GM21381 (cell line): ENCODE data around the gene ARHGEF16.

Experiments
- ATAC-seq: cut with Tn5 transposase; IDR thresholded peaks from one replicate; pipeline ENCODE4 v1.9.1; 2021; ENCODE audit warnings: mild to moderate bottlenecking, moderate library complexity; ENCODE audit not compliant: unreplicated experiment

The ARHGEF16 gene

DNA sequence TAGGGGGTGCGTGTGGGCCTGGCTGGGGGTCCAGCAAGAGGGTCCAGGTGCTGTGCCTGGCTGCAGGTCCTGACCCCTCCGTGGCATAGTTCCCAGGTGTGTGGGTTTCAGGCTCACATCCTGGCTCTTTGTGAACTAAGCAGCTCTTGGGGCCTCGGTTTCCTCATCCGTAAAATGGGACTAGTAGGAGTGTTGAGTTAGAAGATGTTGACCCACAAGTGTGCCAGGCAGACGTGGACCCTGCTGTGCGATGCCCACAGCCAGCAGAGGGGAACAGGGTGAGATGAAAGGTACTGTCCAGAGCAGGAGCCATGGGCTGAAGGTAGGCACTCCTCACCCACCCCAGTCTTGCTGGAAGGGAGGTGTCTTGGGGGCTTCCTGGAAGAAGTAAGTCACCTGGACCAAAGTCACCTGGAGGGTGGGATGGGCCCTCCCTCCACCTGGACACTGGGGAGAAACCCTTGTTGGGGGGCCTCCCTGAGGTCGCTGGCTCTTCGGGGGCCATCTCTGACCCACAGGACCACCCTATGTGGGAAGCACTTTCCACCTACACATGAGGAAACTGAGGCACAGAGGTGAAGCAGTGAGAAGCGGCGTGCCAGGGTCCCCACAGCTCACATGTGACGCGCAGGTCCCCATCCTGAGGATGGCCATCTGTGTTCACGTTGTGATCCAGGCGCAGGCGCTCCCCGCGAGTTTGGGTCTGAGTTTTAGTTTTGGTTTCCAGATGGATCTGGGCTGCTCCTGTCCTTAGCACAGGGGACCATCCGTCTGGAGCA lies 1.4 kb downstream of the ARHGEF16 start:
- no peak for ATAC-seq

DNA sequence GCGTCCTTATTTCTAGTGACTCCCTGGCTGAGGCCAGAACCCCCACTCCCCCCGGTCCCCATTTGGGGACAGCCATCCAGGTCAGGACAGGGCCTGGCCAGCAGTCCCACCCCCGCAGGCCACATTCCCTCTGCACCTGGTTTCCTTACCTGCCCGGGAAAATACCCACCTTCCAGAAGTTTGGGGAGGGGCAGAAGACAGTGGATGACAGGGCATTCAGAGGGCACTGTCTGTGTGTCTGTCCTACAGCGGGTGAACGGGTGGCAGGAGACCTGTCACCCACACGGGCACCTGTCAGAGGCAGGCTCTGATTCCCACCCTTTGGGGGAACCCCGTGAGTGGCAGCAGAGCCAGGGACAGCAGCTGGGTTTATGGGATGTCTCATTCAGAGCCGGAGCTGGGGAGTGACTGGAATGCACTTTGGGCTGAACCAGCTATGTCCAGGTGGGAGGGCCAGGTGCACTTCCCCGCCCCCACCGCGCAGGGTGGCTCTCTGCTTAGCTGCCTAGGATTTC lies 2.0 kb downstream of the ARHGEF16 start:
- ATAC-seq, result no peak

DNA sequence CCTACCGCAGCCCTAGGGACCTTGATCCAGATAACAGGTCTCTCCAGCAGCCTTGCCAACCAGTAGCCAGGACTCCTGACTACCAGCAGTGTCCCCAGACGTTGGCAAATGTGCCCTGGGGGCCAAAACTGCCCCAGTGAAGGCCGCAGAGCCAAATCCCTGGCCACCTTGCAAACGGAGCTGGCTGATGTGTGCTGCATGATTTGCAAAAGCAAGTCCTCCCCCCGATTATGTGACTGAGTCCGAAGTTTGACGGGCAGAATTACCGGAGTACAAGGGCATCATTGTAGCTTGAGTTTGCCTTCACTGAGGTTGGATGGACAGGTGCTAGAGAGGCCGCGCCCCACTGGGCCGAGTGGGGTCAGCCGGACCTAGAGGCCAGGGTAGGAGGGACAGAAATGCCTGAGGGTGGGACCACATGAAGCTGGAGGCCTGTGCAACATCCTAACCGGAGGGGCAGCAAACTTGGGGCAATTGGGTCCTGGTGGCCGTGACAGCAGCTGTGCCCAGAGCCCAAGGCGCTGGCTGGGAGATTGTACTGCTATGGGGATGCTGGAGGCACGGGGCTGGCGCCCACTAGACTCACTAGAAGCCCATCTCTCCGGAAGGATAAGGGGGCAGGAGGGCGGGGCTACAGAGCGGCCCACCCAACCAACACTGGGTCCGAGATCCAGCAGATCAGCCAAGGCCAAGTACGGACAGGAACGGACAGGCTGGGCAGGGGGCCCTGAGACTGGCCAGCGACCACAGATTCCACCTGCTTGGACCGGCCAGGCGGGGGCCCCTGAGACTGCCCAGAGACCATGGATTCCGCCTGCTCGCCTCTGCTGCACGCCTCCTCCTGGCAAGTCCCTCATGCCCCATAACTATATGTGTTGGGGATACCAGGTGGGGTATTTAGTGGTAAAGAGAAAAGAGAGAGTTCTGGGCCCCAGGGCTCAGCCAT lies 2.8 kb downstream of the ARHGEF16 start:
- ATAC-seq, result no peak

DNA sequence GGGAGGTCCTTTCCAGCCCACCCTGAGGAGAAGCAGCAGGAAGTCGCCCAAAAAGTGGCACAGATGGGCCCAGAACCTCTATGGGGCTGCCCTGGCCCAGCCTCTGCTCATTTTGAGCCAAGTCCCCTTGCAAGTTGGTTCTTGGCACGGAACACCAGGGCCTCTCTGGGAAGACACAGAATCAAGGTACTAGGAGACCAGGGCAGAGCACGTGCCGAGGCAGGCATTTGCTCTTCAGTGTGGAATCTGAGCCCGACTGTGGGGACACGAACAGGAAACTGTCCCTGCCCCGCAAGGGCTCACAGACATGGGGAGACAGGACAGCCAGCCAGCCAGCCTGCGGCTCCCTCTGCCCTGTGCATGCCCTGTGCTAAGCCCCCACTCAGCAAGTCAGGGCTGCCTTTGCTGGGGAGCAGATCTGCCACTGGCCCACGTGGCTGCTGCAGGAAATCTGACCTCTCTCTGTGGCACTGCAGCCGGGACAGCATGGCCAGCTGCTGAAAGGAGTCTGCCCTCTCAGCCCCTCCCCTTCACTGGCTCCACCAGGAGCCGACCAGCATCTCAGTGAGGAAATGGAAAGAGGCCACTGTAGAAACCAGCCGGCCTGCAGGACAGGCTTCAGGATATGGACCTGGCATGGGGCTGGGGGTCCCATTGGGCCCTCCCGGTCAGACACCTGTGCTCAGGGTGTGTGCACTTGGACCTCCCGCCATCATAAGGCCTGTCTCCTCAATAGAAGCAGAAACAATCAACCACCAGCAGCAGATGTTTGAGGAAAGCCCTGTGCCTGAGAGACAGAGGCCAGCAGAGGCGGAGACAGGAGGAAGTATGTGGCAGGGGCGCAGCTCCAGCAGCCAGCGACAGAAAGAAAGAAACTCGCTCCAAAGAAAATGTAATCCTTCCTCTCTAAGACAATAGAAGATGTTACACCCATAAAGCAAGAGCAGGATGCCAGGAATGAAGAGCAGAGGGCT lies 3.7 kb downstream of the ARHGEF16 start:
- no peak for ATAC-seq

DNA sequence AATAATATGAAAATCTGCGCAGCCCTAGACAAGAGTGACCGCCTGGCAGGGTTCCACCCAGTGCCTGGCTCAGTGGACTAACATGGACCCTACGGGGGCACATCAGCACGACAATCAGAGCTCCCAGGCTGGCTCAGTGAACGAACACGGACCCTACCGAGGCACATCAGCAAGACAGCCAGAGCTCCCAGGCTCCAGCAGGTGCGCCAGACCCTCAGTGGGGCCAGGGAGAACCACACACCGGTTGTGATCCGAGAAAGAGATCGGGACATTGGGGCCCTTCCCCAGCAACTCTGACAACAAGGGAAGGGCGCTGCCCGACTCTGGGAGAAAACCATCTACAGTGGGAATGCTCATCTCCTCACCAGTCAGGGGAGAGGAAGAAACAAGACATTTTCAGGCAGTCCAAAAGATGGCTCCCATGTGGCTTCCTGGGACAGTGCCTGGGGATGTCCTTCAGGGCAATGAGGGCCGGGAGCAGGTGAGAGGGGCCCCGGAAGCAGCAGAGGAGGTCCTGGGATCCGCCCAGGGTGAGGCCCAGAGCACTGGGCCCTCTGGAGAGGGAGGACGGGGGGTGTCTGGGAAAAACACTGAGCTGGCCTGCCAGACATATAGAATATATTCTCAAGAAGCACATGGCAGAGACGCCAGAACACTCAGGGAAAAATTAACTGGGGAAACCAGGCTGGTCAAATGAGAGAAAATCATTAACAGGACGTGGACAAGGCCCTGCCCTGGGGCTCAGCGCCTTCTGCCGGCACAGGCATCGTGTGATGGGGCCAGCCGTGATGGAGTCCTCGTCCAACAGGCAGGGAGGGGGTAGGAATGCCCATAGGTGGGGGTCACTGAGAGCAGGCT lies 4.8 kb downstream of the ARHGEF16 start:
- ATAC-seq, result no peak

DNA sequence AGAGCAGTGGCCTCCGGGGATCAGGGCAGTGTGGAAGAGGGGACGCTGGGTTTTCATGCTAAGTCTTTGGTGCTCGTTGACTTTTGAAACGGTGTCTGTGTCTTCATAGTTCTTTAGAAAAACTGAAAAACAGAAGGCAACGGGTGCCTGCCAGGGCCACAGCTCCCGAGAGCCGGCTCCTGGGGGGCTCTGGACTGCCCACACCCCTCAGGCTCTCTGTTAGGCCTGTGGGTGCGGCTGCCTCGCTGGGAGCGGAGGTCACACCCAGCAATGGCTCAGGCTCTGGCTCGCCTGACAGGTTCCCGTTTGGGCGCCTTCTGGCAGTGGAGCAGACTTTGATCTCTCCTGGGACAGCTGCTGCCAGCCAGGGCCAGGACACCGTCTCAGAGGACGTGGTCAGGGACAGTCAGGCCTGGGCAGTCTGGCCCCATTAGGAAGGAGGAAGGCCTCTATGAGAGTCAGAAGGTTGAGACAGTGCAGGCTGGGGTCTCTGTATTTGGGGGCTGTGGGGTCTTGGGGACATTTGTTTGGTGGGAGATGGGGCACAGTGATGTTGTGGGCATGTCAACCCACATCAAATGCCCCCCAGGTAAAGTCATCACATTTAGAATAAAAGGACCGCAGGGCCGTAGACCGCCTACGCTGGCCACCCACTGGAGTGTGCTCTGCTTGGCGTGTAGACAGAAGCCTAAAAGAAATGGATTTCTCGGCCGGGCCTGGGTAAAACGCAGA lies 5.6 kb downstream of the ARHGEF16 start:
- ATAC-seq, result no peak

DNA sequence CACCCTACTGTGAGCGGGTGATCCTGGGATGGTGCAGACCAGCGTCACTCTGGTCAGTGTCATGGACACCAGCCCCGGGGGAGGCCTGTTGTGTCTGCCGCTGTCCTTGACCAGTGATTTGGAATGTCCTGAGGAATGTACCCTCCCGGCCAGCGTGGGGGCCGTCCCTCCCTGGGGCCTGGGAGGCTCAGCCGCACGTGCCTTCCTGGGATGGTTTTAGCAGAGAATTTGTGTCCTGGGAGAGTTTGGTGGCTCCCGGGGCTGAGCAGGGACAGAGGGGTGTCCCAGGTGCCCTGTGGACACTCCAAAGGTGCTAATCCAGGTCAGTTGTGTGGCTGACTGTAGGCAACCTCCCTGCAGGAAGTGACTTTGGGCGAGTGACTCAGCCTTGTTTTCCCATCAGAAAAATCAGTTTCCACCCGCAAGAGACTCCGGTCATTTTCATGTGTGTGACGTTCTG lies 6.2 kb downstream of the ARHGEF16 start:
- no peak for ATAC-seq

DNA sequence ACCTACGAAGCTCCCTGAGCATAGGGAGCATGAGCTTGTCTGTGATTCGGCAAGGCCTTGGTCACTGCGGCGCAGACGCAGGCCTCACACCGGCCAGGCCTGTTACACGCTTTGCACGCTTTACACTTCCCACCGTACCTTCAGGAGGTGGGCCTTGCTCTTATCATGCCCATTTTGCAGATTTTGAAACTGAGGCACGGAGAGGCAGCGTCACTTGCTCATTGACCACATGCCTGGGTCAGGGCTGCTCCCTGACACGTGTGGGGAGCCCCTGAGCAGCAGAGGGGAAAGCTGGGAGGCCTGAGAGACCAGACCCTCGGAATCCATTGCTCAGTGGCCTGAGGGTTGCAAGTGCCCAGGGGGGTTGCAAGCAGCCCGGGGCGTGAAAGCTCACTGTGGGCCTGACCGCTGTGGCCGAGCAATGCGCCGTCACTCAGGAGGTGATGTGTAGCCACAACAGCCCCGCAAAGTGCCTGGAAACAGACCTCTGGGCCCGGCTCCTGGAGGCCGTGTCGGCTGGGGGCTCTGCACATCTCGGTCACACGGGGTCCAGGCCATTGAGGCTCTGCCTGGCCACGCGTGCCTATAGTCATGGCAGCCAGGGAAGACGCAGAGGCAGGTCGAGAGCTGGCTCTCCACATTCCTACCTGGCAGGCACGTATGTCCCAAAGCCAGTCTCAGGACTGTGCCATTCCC lies 6.9 kb downstream of the ARHGEF16 start:
- ATAC-seq, result no peak

DNA sequence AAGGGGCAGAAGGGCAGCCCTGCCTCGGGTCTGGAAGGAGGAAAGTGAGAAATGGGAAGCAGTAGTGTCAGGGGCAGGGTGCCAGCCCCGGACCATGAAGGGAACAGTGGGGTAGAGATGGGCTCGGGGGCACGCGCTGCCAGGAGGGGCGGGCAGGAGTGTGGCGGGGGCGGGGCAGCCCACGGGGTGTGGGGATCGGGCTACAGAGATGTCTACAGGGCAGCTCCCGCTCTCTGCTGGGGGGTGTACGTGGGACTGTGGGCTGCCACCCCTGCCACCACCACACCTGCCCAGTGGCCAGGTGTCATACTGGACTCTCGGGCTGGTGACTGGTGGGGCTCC lies 7.4 kb downstream of the ARHGEF16 start:
- no peak for ATAC-seq

DNA sequence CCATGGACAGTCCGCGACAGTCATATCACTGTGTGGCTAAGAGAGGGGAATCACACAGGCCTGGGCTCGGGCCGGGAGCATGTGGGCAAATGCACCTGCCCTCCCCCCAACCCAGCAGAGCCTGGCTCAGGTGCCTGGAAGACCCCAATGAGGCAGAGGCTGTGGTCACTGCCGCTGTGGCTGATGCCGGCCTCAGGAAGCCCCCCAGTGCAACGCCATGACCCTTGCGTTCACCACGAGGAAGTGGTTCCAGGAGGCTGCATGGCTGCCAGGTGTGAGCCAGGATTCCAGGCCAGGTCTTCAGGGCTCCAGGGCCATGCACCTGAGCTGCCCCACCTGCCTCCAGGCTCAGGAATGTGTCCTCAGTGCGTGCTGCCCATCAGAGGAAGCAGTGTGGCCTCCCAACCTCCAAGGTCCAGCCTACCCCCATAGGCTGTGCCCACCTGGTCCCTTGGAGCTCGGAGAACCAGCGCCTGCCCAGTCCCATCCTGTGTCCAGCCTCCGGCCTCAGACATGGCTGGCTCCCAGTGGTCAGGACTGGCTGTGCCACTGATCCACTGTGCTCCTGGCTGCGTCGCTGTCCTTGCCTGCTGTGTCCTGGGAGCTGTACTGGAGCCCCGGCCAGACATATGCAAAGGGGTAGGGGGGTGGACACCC lies 8.0 kb downstream of the ARHGEF16 start:
- no peak for ATAC-seq

DNA sequence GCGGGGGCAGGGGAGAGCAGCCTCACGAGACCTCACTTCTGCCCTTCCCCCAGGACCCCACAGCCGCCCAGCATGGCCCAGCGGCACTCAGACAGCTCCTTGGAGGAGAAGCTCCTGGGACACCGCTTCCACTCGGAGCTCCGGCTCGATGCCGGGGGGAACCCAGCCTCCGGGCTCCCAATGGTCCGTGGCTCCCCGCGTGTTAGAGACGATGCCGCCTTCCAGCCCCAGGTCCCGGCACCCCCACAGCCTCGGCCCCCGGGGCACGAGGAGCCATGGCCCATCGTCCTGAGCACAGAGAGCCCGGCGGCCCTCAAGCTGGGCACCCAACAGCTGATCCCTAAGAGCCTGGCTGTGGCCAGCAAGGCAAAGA lies 8.5 kb downstream of the ARHGEF16 start:
- no peak for ATAC-seq

DNA sequence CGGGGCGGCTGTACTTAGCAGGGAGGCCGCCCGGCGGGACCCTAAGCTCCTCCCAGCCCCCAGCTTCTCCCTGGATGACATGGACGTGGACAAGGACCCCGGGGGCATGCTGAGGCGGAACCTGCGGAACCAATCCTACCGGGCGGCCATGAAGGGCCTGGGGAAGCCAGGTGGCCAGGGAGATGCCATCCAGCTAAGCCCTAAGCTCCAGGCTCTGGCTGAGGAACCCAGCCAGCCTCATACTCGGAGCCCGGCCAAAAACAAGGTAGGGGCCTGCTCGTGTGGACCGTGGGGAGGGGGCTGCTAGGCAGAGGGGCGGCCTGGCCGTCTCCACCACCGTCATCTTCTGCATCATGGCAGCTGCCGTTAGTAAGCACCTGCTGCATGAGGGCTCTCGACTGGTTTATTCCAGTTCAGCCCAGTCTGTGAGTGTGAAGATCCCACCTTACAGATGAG lies 9.0 kb downstream of the ARHGEF16 start:
- ATAC-seq, result no peak

DNA sequence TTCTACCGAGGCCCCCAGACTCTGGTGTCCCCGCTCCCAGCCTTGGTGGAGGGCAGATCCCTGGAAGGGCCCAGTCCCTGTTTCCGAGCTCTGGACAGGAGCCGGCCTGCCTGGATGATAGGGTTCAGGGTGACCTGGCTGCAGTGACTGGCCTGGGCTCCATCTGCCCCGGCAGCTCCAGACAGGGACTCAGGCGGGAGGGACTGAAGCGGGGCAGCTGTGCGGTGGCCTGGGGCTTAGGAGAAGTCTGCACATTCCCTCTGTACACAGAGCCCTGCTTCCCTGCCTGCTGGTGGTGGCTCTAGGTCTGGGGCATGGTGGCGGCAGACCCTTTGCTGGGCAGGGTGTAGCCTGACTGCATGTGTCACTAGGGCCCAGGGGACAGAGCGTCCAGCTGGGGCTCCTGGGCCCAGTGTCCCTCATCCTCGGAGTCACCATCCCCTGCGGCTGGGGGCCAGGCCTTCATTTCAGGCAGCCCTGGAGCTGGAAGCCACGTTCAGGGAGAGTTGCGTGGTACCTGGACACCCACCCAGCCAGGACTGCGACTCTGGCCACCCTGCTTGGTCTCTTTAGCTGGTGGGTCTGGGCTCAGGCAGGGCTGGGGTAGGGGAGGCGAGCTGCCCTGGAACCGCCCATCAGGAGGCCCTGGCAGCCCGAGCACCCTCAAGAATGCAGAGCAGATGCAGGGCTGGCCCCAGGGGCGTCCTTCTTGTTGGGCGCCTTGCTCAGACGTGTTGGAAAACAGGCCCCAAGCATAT lies 9.6 kb downstream of the ARHGEF16 start:
- ATAC-seq, result no peak

DNA sequence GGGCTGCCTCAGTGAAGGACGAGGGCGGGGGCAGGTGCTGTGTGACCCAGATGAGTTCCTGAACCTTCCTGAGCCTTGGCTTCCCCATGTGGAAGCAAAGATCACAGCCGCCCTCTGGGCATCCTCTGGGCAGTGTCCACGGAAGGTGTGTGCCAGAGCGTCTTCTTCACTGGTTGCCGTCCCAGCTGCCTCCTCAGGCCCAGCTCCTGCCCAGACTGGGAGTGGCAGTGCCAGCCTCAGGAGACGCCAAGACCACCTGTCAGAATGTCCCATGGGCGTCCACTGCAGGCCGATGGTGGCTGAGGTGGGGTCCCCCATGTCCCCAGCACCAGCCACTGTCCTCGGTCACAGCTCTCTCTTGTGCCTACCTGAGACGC lies 10.2 kb downstream of the ARHGEF16 start:
- no peak for ATAC-seq

DNA sequence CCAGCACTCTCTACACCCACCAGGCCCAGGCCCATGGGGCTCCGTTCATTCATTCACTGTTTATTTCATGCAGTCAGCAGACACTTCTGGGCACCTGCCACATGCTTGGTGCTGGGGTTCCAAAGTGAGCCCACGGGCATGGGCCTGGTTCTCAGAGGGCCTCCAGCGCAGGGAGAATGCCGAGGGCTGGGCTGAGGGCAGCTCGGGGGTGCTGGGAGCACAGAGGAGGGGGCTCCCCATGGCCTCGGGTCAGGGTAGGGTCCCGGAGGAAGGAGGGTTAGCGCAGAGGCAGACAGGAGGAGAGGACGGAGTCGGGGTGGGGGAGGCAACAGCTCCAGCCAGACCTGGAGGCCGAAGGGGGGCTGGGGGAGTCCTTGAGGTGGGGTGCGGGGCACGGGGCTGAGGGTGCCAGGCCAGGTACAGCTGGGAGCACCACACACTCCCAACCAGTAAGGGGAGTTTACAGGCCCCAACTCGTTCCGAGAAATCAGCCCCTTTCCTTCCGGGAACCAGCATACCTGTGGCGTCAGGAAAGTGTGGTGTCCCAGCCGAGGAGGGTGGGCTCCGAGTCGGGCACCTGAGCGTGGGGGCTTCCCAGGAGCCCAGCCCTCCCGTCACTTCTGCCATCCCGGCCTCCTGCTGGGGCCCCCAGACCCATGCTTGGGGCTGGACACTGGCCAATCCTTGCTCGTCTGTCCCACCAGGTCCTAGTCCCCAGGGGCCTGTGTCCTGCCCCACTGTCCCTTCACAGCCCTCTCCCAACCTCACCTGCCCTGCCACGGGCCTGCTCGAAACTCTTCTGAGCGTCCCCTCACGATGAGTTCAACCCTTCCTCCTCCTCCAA lies 10.8 kb downstream of the ARHGEF16 start:
- ATAC-seq, result no peak

DNA sequence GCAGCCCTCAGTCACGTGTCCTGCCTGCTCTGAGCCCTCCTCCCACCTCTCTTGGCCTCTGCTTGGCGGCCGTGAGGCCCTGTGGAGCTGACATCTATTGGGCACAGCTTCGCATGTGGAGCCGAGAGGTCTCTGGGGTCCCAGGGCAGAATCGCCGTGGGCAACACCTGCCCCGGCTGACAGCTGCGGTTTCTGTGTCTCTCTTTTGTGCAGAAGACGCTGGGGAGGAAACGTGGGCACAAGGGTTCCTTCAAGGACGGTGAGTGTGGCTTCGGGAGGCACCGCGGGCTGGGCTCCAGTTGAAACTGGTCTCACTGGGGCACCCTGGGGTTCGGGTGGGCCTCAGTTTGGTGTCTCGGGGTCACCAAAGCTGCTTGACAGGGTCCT lies 11.5 kb downstream of the ARHGEF16 start:
- no peak for ATAC-seq
